C1 segment of cervical spinal cord (tissue), 14 donors: ENCODE data around the gene UBAC1.

Experiments
- DNase-seq, 14 donors: peaks; one replicate each; lab custom pipeline; 2025; lab: John Stamatoyannopoulos, UW

Gene UBAC1

DNA sequence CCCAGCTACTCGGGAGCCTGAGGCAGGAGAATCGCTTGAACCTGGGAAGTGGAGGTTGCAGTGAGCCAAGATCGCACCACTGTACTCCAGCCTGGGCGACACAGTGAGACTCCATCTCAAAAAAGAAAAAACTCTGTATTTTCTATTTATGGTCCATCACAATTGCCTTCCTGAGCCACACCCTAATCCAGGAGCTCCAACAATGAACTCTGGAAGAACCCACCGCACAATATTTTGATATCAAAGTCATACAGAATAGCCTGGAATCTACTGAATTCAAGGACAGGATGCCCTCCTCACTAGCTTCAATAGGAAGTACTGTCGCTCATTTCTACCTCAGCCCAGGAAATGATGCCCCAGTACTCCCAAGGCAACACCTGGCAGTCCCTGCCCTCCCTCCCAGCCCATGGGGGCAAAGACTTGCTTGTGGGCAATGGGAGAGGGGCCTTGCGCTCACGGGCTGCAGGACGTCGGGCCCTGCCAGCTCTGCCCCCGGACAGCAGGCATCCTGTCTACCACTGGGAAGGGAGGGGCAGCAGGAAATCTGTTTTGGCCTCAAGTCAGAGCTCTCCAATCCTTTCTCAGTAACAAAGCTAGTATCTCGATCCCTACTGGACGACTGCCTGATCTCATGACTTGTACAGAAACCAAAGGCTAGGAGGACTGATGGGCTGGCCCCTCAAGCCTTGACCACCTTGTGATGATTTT lies 19.7 kb downstream of the UBAC1 start:
- DNase-seq, result no peak

DNA sequence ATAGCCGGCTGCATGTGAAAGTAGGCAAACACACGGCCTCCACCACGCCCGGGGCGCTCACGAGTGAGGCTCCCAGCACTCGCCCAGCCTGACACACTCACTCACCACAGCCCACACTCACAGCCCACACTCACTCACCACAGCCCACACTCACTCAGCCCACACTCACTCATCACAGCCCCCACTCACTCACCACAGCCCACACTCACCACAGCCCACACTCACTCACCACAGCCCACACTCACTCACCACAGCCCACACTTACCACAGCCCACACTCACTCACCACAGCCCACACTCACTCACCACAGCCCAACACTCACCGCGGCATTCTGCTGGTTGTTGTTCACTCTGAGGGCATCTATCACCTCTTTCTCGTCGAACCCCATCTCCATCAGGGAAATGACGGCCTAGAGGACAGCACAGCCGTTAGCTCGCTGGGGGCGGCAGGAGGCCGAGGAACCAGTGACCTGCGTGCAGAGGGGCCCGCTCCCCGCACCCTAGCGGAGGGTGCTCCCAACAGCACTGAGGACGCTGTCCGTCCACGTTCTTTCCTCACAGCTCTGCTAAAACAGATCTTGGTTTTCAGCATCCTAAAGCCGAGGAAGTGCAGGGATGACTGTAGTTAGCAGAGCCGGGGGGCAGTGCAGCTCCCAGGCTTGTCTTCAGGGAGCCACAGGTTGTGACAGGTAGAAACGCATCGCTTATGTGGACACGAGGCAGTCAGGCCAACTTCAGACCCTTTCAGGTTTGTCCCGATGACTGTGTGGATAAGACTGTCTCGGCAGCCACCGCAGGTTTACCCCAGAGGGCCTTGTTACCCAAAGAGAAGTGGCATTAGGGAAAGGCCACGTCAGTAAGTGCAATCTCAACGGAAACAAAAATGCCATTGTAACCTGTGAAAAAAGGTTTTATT lies 21.6 kb downstream of the UBAC1 start:
- DNase-seq, result no peak

DNA sequence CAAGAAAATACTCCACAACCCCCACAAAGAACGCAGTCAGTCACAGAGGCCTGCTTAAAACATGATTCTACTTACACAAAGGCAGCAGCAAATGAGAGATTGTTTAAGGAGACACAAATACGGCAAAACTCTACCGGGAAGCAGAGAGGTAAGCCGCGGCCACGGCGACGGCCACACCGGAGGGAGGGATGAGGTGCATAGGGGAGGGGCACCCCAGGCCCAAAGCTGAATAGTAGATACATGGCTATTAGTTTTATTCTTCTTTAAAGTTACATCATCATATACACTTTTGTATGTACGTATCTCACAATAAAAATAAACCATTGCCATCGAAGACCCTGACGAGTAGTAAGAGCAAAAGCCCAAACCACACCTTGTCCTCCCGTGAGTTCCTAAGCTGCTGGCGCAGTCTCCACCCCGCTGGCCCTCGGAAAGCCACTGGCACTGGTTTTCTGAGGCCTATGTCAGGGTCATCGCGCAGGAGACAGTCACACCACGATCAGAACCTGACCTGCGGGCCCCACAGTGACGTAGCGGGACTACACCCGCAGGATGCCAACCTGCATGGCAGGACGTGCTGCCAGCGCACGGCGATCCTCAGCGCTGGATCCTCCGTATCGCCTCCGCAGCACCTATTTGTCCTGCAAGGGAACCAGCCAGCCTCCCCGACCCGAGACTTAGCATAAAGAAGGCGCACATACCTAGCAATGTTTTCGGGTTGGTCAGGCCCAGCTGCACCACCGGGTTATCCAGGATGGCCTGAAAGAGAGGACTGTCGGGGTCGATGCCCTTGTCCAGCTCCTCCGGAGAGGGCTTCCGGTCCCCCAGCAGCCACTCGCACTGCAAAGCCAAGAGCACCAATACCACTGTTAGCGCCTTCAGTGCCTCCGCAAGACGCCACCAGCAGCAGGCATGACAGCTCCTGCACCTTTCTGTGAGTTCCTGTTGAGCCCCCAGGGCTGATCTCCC lies 23.4 kb downstream of the UBAC1 start:
- DNase-seq, result no peak

DNA sequence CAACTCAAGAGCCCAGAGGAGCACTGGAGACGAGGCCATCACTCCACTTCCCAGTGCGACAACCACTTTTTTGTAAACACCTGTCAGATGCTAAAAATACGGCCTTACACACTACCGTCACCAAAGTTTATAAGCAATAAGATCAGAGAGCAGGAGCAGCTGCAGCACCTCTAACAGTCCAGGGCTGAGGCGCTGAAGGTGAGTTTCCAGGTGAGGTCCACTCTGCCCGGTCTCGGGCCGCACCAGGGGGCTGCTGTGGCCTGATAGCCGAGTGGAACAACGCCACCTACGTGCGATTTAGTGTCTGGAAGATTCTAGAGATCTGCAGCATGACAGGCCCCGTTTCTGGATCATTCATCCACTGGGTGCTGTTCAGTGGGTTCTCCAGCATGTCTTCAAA lies 28.1 kb downstream of the UBAC1 start:
- DNase-seq, result no peak

DNA sequence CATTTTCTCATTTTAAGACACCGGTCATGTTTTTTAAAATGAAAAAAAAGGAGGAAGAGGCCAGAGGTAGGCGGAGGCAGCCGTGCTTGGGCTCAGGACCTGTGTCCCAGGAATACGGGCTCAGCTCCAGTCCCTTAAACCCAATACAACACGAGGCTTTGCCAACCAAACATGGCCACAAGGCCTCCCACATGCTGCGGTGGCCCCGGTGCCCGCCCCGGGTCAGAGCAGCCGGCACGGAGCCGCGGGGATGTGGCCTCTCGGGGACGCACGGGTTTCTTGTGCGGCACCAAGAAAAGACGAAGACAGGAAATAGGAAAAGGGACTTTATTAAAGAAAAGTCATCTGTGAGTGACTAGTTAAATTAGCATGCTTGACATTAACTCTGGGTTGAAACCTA lies 28.5 kb downstream of the UBAC1 start:
- no peak for DNase-seq

DNA sequence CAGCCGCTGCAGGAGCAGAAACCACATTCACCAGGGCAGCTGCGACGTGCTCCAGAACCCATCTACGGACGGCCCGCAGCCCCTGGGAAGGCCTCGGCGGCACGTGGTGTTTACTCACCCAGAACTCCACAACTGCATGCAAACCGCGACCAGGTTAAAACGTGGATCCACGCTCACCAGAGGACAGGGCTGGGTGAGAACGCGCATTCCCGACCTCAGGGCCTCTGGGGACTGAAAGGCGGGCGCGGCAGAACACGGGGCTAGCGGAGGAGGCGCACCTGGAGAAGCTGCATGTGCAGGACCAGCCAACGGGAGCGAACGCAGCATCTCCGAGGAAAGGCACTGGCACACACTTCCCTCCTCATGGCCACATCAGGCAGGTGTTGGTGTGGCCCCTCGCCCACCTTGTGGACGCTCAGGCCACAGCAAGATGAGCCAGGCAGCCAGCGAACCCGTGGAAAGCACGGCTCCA lies 29.8 kb downstream of the UBAC1 start:
- no peak for DNase-seq

DNA sequence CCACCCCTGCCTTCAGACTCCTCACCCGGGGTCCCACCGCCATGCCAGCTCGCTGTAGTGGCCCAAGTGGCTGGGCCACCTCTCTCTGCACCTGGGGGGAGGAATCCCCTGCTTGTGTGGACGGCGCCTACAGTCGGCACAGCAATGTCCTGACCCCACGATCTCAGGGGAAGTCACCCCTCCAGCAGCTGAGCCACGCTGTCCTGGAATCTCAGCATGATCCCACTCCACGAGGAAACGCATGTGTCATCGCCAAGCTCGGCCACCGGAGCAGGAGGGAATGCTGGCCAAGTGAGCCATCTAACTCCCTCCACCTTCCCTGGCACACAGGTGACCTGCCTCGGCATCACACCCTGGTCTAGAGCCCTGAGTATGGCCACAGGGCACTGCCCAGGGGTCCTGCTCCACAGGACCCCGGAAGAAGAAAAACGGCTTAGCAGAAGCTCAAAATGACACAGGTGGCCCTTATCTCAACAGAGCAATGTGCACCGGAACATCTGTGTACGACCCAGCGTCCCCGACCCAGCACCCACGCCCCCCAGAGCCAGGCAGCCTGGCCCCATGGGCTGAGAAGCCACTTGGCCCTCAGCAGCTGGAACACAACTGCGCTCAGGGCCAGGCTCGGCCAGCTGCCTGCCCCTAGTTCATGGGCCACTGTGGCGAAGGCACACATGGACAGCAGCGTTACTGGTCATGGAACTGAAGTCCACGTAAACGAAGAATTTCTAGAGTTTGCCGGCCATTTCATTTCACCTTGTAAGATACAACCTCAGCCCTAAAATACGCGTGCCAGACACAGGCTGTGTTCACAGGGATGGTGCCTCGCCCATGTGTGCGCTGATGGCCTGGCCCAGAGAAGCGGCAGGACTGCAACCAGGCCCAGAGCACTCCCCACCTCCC lies 30.5 kb downstream of the UBAC1 start:
- DNase-seq, result no peak

DNA sequence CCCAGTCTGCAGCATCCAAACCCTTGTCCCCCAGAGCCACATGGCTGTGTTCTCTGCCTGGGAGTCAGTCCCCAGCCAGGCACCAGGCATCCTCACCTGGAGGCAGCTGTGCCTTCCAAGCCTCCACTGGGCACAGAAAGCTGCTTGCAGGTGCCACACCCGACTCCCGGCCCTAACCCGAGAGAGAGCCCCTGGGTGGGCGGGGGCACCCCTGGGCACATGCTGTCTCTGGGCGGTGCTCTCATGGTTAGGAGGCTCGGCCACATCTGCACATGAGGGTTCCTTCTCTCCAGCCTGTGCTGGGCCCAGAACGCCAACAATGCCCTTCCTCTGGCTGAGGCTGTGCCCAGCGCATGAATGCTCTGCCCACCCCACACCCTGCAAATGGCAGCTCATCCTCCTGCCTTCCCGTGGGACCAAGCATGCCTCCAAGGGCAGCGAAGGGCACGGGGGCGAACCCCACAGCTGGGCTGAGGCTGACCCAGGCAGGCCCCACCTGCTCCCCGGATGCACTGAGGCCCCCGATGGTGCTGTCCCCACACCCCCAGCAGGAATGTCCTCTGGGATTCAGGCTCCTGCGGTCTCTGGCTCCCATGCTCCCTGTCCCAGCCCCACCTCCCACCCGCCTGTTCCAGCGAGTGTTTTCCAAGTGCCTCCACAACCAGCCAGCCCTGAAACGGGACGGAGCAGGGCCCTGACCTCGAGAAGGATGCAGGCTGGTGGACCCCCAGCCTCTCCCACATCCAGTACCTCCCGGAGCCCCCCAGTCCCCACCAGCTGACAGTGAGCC lies 31.3 kb downstream of the UBAC1 start:
- no peak for DNase-seq

DNA sequence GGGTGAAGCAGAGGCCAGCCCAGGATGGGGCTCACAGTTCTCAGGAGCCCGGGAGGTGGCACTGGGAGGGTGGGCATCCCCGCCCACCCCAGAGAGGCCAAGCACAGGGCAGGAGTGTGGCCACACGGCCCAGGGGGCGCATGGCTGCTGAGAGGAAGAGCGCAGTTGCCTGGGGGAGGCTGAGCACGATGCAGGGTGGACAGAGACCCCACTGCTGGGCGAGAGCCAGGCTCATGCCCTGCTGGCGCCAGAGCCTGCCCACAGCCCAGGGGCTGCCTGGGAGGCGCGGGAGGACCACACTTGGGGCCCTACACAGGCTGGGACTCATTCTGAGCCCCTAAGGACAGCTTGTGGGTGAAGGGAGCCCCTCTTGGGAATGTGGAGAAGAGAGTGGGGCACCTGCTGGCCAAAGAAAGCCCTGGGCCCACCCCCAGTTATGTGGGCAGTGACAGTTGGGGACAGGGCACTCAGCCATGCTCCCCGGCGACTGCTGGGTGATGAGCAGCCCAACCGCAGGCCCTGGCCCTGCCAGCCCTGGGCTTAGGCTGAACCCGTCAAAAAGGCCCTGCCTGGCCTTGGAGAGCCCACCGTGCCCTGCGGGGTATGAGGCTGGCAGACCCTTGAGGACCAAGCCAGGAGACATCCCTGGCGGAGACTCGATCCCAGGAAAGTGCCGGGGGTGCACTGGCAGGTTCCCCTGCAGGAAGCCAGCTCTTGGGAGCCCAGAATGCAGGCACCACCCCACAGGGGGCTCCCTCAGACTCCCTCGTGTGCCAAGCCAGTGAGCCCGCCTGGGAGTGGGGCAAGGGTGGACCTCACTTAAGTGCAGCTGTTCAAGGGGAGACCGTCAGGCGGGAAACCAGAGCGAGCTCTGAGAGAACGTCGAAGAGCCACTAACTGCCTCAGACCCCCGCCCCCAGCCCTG lies 32.2 kb downstream of the UBAC1 start:
- no peak for DNase-seq

DNA sequence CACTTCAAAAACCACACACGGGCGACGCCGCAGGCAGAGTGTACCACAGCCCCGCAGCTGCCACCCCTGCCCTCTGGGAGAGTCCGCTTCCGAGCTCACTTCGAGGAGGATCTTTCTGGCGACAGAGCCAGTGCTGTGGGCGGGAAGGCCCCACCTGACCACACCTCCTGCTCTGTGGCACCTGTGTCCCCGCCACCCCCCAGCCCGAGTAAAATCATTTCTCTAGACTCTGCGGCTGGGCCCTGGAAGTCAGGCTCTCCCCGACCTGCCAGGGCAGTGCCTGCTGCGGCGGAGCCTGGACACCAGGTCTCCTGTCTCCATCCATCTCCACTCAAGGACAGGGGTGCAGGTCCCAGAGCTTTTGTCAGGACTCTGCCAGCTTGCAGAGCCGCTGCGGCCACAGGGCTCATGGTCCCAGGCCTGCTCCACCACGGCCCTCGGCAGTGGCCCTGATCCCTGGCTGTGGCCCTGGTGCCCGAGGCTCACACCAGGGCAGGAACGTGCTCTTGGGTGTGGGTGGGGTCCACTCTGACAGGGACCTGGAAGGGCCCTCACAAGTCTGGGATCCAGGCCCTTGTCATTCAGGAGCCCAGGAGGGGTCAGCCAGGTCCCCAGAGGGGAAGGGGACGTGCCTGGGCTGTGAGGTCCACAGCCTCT lies 33.0 kb downstream of the UBAC1 start:
- DNase-seq, result no peak

DNA sequence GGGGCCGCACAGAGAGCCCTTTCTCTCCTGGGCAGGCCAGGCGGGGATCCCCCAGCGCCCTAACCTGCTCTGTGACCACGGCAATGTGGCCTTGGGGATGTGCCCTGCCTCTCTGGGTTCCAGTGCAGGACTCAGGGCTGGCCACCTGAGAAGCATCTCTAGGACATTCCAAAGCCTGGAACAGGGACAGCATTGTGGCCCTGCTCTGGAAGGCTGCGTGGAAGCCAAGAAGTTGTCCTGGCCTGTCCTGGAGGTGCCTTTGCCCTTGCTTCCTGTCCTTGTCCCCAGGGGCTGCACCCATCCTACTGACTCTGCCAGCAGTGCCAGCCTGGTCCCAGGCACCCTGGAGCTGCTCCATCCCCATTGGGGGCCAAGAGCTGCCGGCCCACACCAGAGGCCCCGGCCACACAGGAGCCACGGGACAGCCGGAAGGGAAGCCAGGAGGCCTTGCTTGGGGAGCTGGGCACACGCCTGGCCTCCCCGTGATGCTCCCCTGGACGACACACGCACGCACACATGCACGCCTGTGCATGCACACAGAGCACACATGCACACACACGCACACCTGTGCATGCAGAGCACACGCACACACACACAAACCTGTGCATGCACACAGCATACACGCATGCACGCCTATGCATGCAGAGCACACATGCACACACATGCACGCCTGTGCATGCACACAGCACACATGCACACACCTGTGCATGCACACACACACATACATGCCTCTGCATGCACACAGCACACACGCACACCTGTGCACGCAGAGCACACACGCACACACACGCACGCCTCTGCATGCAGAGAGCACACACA lies 33.8 kb downstream of the UBAC1 start:
- DNase-seq, result no peak

DNA sequence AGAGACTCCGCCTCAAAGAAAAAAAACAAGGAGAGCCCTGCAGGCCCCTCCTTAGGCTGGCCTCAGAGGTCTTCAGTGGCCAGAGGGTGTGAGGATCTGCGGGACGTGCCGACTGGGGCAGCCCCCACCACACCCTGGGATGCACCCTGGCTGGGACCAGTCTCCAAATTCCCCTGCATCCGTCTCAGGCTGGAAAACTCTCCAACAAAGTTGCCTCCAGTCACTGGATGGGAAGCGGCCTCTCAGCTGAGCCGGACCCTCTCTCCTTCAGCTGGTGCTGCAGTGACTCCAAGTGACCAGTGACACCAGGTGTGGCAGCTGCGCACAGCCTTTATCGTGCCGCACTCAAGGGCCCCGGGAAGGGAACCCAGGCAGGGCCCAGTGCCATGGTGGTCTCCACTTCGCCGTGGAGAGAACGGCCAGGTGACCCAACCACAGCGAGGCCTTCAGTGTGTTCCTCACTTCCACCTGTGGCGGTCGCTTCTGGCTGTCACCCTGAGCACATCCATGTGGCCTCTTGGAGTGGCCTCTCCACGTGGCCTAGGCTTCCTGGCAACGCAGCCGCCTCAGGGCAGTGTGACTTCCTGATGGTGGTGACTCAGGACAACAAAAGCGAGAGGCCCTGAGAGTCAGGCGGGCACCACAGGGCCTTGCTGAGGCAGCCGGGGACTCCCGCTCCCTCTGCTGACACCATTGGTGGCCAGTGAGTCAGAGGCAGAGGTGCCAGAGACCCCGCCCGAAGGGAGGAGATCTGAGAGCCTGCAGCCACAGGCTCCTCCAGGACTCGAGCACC lies 34.6 kb downstream of the UBAC1 start:
- DNase-seq, result no peak

DNA sequence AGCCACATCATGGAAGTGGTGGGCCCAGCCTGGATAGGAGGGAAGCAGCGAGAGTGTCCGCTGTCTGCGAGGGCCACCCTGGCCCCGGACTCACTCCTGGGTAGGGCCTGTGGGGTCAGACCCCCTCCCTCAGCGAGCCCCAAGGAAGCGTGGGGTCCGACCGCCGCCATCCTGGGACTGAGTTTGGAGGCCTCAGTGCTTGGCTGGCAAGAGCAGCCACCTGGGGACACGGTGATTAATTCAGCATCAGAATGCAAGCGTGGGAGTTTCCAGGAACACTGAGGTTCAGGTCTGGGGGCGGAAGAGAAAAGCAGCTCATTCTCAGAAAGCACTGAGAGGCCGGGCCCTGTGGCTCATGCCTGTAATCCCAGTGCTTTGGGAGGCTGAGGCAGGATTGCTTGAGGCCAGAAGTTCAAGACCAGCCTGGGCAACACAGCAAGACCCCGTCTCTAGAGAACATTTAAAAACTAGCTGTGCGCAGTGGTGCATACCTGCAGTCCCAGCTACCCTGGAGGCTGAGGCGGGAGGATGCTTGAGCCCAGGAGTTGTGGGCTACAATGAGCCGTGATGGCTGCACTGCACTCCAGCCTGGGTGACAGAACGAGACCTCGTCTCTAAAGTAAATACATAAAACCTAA lies 35.6 kb downstream of the UBAC1 start:
- no peak for DNase-seq

DNA sequence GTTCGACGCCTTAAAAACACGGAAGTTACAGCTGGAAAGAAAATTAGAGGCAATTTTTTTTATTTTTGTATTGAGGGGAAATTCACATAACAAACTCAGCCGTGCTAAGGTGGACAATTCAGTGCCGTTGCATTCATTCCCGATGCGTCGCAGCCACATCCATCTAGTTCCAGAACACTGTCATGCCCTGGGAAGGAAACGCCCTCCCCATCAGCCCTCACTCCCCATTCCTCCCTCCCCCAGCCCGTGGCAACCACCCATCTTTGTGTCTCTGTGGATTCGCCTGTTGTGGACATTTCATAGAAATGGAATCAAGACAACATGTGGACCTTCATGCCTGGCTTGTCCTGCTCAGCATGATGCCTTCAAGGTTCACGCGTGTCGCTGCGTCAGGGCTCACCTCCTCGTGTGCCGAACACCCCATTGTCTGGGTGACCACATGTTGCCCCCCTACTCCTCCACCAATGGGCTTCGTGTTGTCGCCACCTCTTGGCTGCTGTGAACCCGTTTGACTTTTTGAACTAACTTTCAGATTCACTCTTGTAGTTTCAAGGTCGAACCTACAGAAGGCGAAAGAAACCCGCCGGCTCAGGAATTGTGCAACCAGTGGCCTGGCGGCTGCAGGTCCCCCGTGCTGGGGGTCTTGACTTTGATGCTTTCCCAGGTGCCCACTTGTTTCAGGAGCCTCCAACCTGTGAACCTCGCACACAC lies 36.4 kb downstream of the UBAC1 start:
- no peak for DNase-seq

DNA sequence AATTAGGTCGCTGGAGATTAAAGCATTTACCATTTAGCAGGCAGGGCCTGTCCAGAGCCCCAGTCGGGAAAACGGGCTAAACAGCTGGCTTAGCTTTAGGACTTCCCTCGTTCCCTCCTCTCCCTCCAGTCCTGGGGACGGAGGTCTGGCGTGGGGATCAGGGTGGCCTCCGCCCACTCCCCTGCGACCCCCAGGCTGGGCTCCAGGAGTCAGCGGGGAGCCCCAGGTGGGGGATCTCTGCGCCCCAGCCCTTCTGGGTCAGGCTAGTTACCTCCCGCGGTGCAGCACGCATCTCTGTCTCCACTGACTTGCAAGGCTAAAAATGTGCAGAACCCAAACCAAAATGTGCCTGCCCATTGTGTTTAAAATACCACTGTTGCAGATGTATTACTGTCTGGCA lies 37.7 kb downstream of the UBAC1 start:
- DNase-seq, result no peak
